ENCODE data around the gene SMURF1. TPM values are rescaled to one million over a fixed set of nuclear protein-coding genes. Genes with fewer than 3 reads are reported as not detected.

The SMURF1 gene
- total RNA-seq, 2 donors from 2014 or later = 33.8 to 40.9 TPM

GRCh38 chr7:99112097-99112496 is 31.8 kb downstream of the SMURF1 start:
- DNase-seq (ENCODE audit: low spot score) (no peak), ATAC-seq (ENCODE audit: insufficient number of reproducible peaks, low FRiP score, low read depth) (no peak)
- H3K4me3 ChIP-seq = no peak overlapping the region
- H3K36me3 ChIP-seq = no peaks in the 10 kb centered on the region
- H3K27ac ChIP-seq = peak overlapping the region in 1 of 2 donors; percentile 42
- no peak for TF ChIP-seq CTCF (IDR thresholded peaks at IDR 0.05)
- no peaks in the 10 kb centered on the region for H3K27me3 ChIP-seq (replicated peaks; ENCODE audit: insufficient read depth)
- H3K9me3 ChIP-seq = no peaks in the 10 kb centered on the region
- peaks cover 38 to 67% of the 10 kb centered on the region in 2 donors for H3K4me1 ChIP-seq (ENCODE audit: control insufficient read depth in 1 of 2, low read depth in 2 of 2)

- H3K9me3 ChIP-seq = no peaks in the 10 kb centered on the region
- no peak for TF ChIP-seq CTCF (IDR thresholded peaks at IDR 0.05)
- no peaks in the 10 kb centered on the region for H3K36me3 ChIP-seq
- ATAC-seq (ENCODE audit: insufficient number of reproducible peaks, low FRiP score, low read depth) = no peak
- peaks cover 43 to 72% of the 10 kb centered on the region in 2 donors for H3K4me1 ChIP-seq (ENCODE audit: control insufficient read depth in 1 of 2, low read depth in 2 of 2)
- no peaks in the 10 kb centered on the region for H3K27me3 ChIP-seq (replicated peaks; ENCODE audit: insufficient read depth)
- H3K4me3 ChIP-seq = no peak overlapping the region
- DNase-seq (ENCODE audit: low spot score) = no peak
- H3K27ac ChIP-seq = peak overlapping the region in 1 of 2 donors; percentile 42
Observed at GRCh38 chr7:99111591-99111990, 32.3 kb downstream of the SMURF1 start.

GRCh38 chr7:99109108-99110051 is 34.5 kb downstream of the SMURF1 start:
- H3K4me1 ChIP-seq (ENCODE audit: control insufficient read depth in 1 of 2, low read depth in 2 of 2) = peaks cover 55 to 84% of the 10 kb centered on the region in 2 donors
- no peaks in the 10 kb centered on the region for H3K36me3 ChIP-seq
- H3K27me3 ChIP-seq (replicated peaks; ENCODE audit: insufficient read depth) = no peaks in the 10 kb centered on the region
- no peaks in the 10 kb centered on the region for H3K9me3 ChIP-seq
- DNase-seq (ENCODE audit: low spot score) = no peak
- H3K27ac ChIP-seq = peak overlapping the region; percentile 77 to 89
- H3K4me3 ChIP-seq = peak overlapping the region; percentile 41
- ATAC-seq (ENCODE audit: insufficient number of reproducible peaks, low FRiP score, low read depth) = no peak
- no peak for TF ChIP-seq CTCF (IDR thresholded peaks at IDR 0.05)

- H3K27ac ChIP-seq = peak overlapping the region; percentile 77 to 89
- ATAC-seq (ENCODE audit: insufficient number of reproducible peaks, low FRiP score, low read depth) = no peak
- TF ChIP-seq CTCF (IDR thresholded peaks at IDR 0.05) = no peak
- no peaks in the 10 kb centered on the region for H3K9me3 ChIP-seq
- no peaks in the 10 kb centered on the region for H3K27me3 ChIP-seq (replicated peaks; ENCODE audit: insufficient read depth)
- no peaks in the 10 kb centered on the region for H3K36me3 ChIP-seq
- DNase-seq (ENCODE audit: low spot score) = no peak
- H3K4me1 ChIP-seq (ENCODE audit: control insufficient read depth in 1 of 2, low read depth in 2 of 2) = peaks cover 55 to 91% of the 10 kb centered on the region in 2 donors
- peak overlapping the region; percentile 41 for H3K4me3 ChIP-seq
Observed at GRCh38 chr7:99108613-99109012, 35.3 kb downstream of the SMURF1 start.

- Histone ChIP-seq H3K4me1 (ENCODE audit: control insufficient read depth in 1 of 2, low read depth in 2 of 2) (peaks cover 58 to 93% of the 10 kb centered on the region in 2 donors), H3K27ac (peak overlapping the region; percentile 74 to 77), H3K36me3 (no peaks in the 10 kb centered on the region), H3K27me3 (replicated peaks; ENCODE audit: insufficient read depth) (no peaks in the 10 kb centered on the region), H3K9me3 (no peaks in the 10 kb centered on the region), H3K4me3 (peak overlapping the region; percentile 23)
- DNase-seq (ENCODE audit: low spot score) (no peak), ATAC-seq (ENCODE audit: insufficient number of reproducible peaks, low FRiP score, low read depth) (no peak)
- TF ChIP-seq CTCF (IDR thresholded peaks at IDR 0.05) = no peak
Observed at GRCh38 chr7:99106821-99107241, 37.1 kb downstream of the SMURF1 start.
